Activated naive CD4-positive, alpha-beta T cell treated with anti-CD3 and anti-CD28 coated beads, Interleukin-2, amount 50 U/mL, for 24 hours (primary cell): ENCODE data around the gene EXO5.
"Not testable (repeated sequence)": the region's sequence is repeated elsewhere in the genome, so short reads cannot be mapped to it uniquely, and the experiment has no call there.

Experiments used
- H3K27ac Mint-ChIP-seq: one replicate; pipeline ENCODE4 v1.8.0; 2021; ENCODE audit warnings: mild to moderate bottlenecking, mixed read lengths
- H3K27me3 Mint-ChIP-seq: one replicate; pipeline ENCODE4 v1.8.0; 2021; ENCODE audit warnings: mixed read lengths
- H3K36me3 Mint-ChIP-seq: one replicate; pipeline ENCODE4 v1.8.0; 2021; ENCODE audit warnings: mixed read lengths
- H3K4me1 Mint-ChIP-seq: one replicate; pipeline ENCODE4 v1.8.0; 2021; ENCODE audit warnings: mixed read lengths
- H3K4me3 Mint-ChIP-seq: one replicate; pipeline ENCODE4 v1.8.0; 2021; ENCODE audit warnings: mild to moderate bottlenecking, mixed read lengths
- H3K9me3 Mint-ChIP-seq: one replicate; pipeline ENCODE4 v1.8.0; 2021; ENCODE audit warnings: mixed read lengths

Gene EXO5

GRCh38 chr1:40508375-40509341 is at the start of gene EXO5:
Gene EXO5 (plus strand): TSS chr1:40508767. CDS start chr1:40514545, 5,778 bp downstream.
- Mint-ChIP-seq H3K4me1 (peaks cover 11% of the 10 kb centered on the region), H3K4me3 (peak within 1 kb of the TSS; percentile 91), H3K9me3 (peaks cover 10% of the 10 kb centered on the region), H3K36me3 (peaks cover 38% of the 10 kb centered on the region), H3K27me3 (no peaks in the 10 kb centered on the region), H3K27ac (peak within 1 kb of the TSS; percentile 41)

GRCh38 chr1:40462956-40463590 is 45.5 kb upstream of the EXO5 start:
- Mint-ChIP-seq H3K36me3 (peaks cover 59% of the 10 kb centered on the region), H3K9me3 (peaks cover 42% of the 10 kb centered on the region)

GRCh38 chr1:40469327-40469726 is 39.2 kb upstream of the EXO5 start:
- Mint-ChIP-seq H3K27me3 (no peaks in the 10 kb centered on the region), H3K27ac (no peak overlapping the region), H3K9me3 (peaks cover 37% of the 10 kb centered on the region), H3K4me3 (no peak overlapping the region), H3K36me3 (peaks cover 37% of the 10 kb centered on the region), H3K4me1 (no peaks in the 10 kb centered on the region)

More at GRCh38 chr1:40462956-40463590, 45.5 kb upstream of the EXO5 start:
- Mint-ChIP-seq H3K4me1 (no peaks in the 10 kb centered on the region), H3K27me3 (no peaks in the 10 kb centered on the region), H3K4me3 (no peak overlapping the region), H3K27ac (no peak overlapping the region)

GRCh38 chr1:40475268-40475667 is 33.3 kb upstream of the EXO5 start:
- no peak overlapping the region for H3K4me3 Mint-ChIP-seq
- H3K36me3 Mint-ChIP-seq: peaks cover 19% of the 10 kb centered on the region
- peaks cover 23% of the 10 kb centered on the region for H3K9me3 Mint-ChIP-seq
- H3K4me1 Mint-ChIP-seq: peaks cover 27% of the 10 kb centered on the region
- H3K27ac Mint-ChIP-seq: no peak overlapping the region
- H3K27me3 Mint-ChIP-seq: no peaks in the 10 kb centered on the region

- peak within 1 kb of the TSS; percentile 70 for H3K27ac Mint-ChIP-seq
- peak within 1 kb of the TSS; percentile 87 for H3K4me3 Mint-ChIP-seq
- peaks cover 19% of the 10 kb centered on the region for H3K36me3 Mint-ChIP-seq
- no peaks in the 10 kb centered on the region for H3K27me3 Mint-ChIP-seq
- H3K4me1 Mint-ChIP-seq: peaks cover 27% of the 10 kb centered on the region
- H3K9me3 Mint-ChIP-seq: peaks cover 17% of the 10 kb centered on the region
Measured at GRCh38 chr1:40476924-40477677, 31.5 kb upstream of the EXO5 start, which contains the start of gene ZFP69. Gene ZFP69 (plus strand): TSS chr1:40477290. CDS start chr1:40479362, 2,072 bp downstream.

- Mint-ChIP-seq H3K9me3 (peaks cover 20% of the 10 kb centered on the region), H3K4me1 (peaks cover 27% of the 10 kb centered on the region), H3K27ac (no peak overlapping the region), H3K4me3 (peak overlapping the region; percentile 77), H3K27me3 (no peaks in the 10 kb centered on the region), H3K36me3 (peaks cover 24% of the 10 kb centered on the region)
Measured at GRCh38 chr1:40477678-40478053, 30.9 kb upstream of the EXO5 start.

- Mint-ChIP-seq H3K27ac (peak overlapping the region; percentile 57), H3K4me1 (peaks cover 27% of the 10 kb centered on the region), H3K27me3 (no peaks in the 10 kb centered on the region), H3K36me3 (peaks cover 26% of the 10 kb centered on the region), H3K4me3 (peak overlapping the region; percentile 77), H3K9me3 (peaks cover 17% of the 10 kb centered on the region)
Measured at GRCh38 chr1:40478276-40478675, 30.3 kb upstream of the EXO5 start.

GRCh38 chr1:40479156-40479555 is 29.4 kb upstream of the EXO5 start:
- Mint-ChIP-seq H3K4me3 (peak overlapping the region; percentile 6), H3K27ac (no peak overlapping the region)

GRCh38 chr1:40495315-40495903 is 13.2 kb upstream of the EXO5 start:
- Mint-ChIP-seq H3K9me3 (peaks cover 34% of the 10 kb centered on the region), H3K27me3 (no peaks in the 10 kb centered on the region), H3K27ac (no peak overlapping the region), H3K36me3 (peaks cover 59% of the 10 kb centered on the region), H3K4me1 (no peaks in the 10 kb centered on the region), H3K4me3 (no peak overlapping the region)

More at GRCh38 chr1:40479156-40479555, 29.4 kb upstream of the EXO5 start:
- Mint-ChIP-seq H3K4me1 (peaks cover 27% of the 10 kb centered on the region), H3K9me3 (peaks cover 16% of the 10 kb centered on the region), H3K27me3 (no peaks in the 10 kb centered on the region), H3K36me3 (peaks cover 30% of the 10 kb centered on the region)

GRCh38 chr1:40502651-40503050 is 5.9 kb upstream of the EXO5 start:
- not testable (repeated sequence) for H3K4me3 Mint-ChIP-seq

GRCh38 chr1:40507973-40508372 is 594 bp upstream of the EXO5 start:
- H3K4me3 Mint-ChIP-seq: peak overlapping the region; percentile 91
- peaks cover 10% of the 10 kb centered on the region for H3K9me3 Mint-ChIP-seq
- peak overlapping the region; percentile 41 for H3K27ac Mint-ChIP-seq
- H3K4me1 Mint-ChIP-seq: peaks cover 11% of the 10 kb centered on the region
- peaks cover 44% of the 10 kb centered on the region for H3K36me3 Mint-ChIP-seq
- no peaks in the 10 kb centered on the region for H3K27me3 Mint-ChIP-seq

More at GRCh38 chr1:40502651-40503050, 5.9 kb upstream of the EXO5 start:
- not testable (repeated sequence) for H3K27me3 Mint-ChIP-seq, H3K4me1 Mint-ChIP-seq, H3K27ac Mint-ChIP-seq
- H3K9me3 Mint-ChIP-seq: peaks cover 17% of the 10 kb centered on the region
- peaks cover 56% of the 10 kb centered on the region for H3K36me3 Mint-ChIP-seq

- Mint-ChIP-seq H3K4me1 (no peaks in the 10 kb centered on the region), H3K36me3 (peaks cover 22% of the 10 kb centered on the region), H3K27me3 (no peaks in the 10 kb centered on the region), H3K27ac (no peak overlapping the region), H3K9me3 (peaks cover 21% of the 10 kb centered on the region), H3K4me3 (no peak overlapping the region)
Measured at GRCh38 chr1:40519517-40519916, 10.9 kb downstream of the EXO5 start.

GRCh38 chr1:40530735-40531380 is 22.3 kb downstream of the EXO5 start:
- peaks cover 14% of the 10 kb centered on the region for H3K9me3 Mint-ChIP-seq
- peaks cover 5% of the 10 kb centered on the region for H3K27me3 Mint-ChIP-seq
- H3K36me3 Mint-ChIP-seq: peaks cover 12% of the 10 kb centered on the region
- H3K4me1 Mint-ChIP-seq: peaks cover 26% of the 10 kb centered on the region
- peak overlapping the region; percentile 98 for H3K27ac Mint-ChIP-seq
- peak overlapping the region; percentile 100 for H3K4me3 Mint-ChIP-seq

GRCh38 chr1:40531381-40532061 is 23.0 kb downstream of the EXO5 start, which contains the start of gene ZNF684:
Gene ZNF684 (plus strand): TSS chr1:40531637. CDS start chr1:40533167, 1,530 bp downstream.
- peaks cover 3% of the 10 kb centered on the region for H3K27me3 Mint-ChIP-seq
- peaks cover 10% of the 10 kb centered on the region for H3K36me3 Mint-ChIP-seq
- peaks cover 11% of the 10 kb centered on the region for H3K9me3 Mint-ChIP-seq
- peak within 1 kb of the TSS; percentile 98 for H3K27ac Mint-ChIP-seq
- H3K4me1 Mint-ChIP-seq: peaks cover 26% of the 10 kb centered on the region
- H3K4me3 Mint-ChIP-seq: peak within 1 kb of the TSS; percentile 100
